ENCODE measurements around the gene TMEM42.

Gene TMEM42

DNA sequence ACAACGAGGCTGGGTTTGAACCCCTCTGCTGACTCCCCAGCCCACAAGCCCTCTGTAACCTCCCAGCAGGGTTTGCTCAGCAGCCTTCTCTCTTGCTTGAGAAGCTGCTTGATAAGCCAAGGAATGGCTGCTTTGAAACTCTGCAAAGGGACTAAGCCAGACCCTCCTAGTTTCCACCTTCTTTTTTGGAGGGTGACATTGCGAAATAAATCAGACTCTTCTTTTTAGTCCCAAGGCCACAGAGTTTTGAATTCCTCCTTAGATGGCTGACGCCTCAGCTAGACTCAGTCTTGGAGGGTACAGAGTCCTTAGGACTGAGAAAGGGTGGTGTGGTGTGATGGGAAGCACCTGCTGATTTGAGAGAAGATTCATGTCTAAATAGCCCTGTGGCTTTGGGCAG lies 13.9 kb downstream of the TMEM42 start:
- no peak for ATAC-seq
- no peak for TF ChIP-seq ZFP3 (CRISPR knock-in tag; IDR thresholded peaks at IDR 0.05)
- no peak for TF ChIP-seq ZNF70 (CRISPR knock-in tag; IDR thresholded peaks at IDR 0.05)
- TF ChIP-seq, protein P1, sequence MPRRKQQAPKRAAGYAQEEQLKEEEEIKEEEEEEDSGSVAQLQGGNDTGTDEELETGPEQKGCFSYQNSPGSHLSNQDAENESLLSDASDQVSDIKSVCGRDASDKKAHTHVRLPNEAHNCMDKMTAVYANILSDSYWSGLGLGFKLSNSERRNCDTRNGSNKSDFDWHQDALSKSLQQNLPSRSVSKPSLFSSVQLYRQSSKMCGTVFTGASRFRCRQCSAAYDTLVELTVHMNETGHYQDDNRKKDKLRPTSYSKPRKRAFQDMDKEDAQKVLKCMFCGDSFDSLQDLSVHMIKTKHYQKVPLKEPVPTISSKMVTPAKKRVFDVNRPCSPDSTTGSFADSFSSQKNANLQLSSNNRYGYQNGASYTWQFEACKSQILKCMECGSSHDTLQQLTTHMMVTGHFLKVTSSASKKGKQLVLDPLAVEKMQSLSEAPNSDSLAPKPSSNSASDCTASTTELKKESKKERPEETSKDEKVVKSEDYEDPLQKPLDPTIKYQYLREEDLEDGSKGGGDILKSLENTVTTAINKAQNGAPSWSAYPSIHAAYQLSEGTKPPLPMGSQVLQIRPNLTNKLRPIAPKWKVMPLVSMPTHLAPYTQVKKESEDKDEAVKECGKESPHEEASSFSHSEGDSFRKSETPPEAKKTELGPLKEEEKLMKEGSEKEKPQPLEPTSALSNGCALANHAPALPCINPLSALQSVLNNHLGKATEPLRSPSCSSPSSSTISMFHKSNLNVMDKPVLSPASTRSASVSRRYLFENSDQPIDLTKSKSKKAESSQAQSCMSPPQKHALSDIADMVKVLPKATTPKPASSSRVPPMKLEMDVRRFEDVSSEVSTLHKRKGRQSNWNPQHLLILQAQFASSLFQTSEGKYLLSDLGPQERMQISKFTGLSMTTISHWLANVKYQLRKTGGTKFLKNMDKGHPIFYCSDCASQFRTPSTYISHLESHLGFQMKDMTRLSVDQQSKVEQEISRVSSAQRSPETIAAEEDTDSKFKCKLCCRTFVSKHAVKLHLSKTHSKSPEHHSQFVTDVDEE (CRISPR knock-in tag; IDR thresholded peaks at IDR 0.05), result no peak
- TF ChIP-seq CSDC2 (CRISPR knock-in tag; IDR thresholded peaks at IDR 0.05), result no peak
- no peak for TF ChIP-seq ZNF8 (CRISPR knock-in tag; IDR thresholded peaks at IDR 0.05)
- no peak for TF ChIP-seq GLIS3 (CRISPR knock-in tag; IDR thresholded peaks at IDR 0.05)
- no peak for TF ChIP-seq ZC3H10 (CRISPR knock-in tag; IDR thresholded peaks at IDR 0.05)
- TF ChIP-seq BACH2 (CRISPR knock-in tag; IDR thresholded peaks at IDR 0.05; ENCODE audit: borderline replicate concordance), result no peak
- TF ChIP-seq, protein P2, sequence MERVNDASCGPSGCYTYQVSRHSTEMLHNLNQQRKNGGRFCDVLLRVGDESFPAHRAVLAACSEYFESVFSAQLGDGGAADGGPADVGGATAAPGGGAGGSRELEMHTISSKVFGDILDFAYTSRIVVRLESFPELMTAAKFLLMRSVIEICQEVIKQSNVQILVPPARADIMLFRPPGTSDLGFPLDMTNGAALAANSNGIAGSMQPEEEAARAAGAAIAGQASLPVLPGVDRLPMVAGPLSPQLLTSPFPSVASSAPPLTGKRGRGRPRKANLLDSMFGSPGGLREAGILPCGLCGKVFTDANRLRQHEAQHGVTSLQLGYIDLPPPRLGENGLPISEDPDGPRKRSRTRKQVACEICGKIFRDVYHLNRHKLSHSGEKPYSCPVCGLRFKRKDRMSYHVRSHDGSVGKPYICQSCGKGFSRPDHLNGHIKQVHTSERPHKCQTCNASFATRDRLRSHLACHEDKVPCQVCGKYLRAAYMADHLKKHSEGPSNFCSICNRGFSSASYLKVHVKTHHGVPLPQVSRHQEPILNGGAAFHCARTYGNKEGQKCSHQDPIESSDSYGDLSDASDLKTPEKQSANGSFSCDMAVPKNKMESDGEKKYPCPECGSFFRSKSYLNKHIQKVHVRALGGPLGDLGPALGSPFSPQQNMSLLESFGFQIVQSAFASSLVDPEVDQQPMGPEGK (CRISPR knock-in tag; IDR thresholded peaks at IDR 0.05; ENCODE audit: borderline replicate concordance), result no peak
- TF ChIP-seq TOX (CRISPR knock-in tag; IDR thresholded peaks at IDR 0.05; ENCODE audit: borderline replicate concordance), result no peak
- TF ChIP-seq, protein P3, sequence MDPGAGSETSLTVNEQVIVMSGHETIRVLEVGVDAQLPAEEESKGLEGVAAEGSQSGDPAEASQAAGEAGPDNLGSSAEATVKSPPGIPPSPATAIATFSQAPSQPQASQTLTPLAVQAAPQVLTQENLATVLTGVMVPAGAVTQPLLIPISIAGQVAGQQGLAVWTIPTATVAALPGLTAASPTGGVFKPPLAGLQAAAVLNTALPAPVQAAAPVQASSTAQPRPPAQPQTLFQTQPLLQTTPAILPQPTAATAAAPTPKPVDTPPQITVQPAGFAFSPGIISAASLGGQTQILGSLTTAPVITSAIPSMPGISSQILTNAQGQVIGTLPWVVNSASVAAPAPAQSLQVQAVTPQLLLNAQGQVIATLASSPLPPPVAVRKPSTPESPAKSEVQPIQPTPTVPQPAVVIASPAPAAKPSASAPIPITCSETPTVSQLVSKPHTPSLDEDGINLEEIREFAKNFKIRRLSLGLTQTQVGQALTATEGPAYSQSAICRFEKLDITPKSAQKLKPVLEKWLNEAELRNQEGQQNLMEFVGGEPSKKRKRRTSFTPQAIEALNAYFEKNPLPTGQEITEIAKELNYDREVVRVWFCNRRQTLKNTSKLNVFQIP (CRISPR knock-in tag; IDR thresholded peaks at IDR 0.05; ENCODE audit: borderline replicate concordance, low read depth), result no peak
- TF ChIP-seq PPARA (CRISPR knock-in tag; IDR thresholded peaks at IDR 0.05; ENCODE audit: borderline replicate concordance), result no peak
- no peak for TF ChIP-seq SNAI2 (CRISPR knock-in tag; IDR thresholded peaks at IDR 0.05)
- TF ChIP-seq, protein P4, sequence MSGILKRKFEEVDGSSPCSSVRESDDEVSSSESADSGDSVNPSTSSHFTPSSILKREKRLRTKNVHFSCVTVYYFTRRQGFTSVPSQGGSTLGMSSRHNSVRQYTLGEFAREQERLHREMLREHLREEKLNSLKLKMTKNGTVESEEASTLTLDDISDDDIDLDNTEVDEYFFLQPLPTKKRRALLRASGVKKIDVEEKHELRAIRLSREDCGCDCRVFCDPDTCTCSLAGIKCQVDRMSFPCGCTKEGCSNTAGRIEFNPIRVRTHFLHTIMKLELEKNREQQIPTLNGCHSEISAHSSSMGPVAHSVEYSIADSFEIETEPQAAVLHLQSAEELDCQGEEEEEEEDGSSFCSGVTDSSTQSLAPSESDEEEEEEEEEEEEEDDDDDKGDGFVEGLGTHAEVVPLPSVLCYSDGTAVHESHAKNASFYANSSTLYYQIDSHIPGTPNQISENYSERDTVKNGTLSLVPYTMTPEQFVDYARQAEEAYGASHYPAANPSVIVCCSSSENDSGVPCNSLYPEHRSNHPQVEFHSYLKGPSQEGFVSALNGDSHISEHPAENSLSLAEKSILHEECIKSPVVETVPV (CRISPR knock-in tag; IDR thresholded peaks at IDR 0.05), result no peak
- no peak for TF ChIP-seq ISL1 (CRISPR knock-in tag; IDR thresholded peaks at IDR 0.05)

DNA sequence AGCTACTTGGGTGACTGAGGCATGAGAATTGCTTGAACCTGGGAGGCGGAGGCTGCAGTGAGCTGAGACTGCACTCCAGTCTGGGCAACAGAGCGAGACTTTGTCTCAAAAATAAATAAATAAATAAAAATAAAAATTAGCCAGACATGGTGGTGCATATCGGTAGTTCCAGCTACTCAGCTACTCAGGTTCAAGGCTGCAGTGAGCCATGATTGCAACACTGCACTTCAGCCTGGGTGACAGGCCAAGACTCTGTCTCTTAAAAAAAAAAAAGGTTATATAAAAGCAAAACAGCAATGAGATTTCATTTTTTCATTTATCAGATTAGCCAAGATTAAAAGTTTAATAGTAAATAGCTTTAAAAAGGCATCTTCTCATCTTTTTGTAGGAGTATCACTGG lies 15.6 kb downstream of the TMEM42 start:
- TF ChIP-seq ESRRG (CRISPR knock-in tag; IDR thresholded peaks at IDR 0.05) (no peak), ARNTL (CRISPR knock-in tag; IDR thresholded peaks at IDR 0.05; ENCODE audit: borderline replicate concordance, low read depth) (no peak), TCF4 (CRISPR knock-in tag; IDR thresholded peaks at IDR 0.05; ENCODE audit: borderline replicate concordance) (no peak)
- TF ChIP-seq, protein P5, sequence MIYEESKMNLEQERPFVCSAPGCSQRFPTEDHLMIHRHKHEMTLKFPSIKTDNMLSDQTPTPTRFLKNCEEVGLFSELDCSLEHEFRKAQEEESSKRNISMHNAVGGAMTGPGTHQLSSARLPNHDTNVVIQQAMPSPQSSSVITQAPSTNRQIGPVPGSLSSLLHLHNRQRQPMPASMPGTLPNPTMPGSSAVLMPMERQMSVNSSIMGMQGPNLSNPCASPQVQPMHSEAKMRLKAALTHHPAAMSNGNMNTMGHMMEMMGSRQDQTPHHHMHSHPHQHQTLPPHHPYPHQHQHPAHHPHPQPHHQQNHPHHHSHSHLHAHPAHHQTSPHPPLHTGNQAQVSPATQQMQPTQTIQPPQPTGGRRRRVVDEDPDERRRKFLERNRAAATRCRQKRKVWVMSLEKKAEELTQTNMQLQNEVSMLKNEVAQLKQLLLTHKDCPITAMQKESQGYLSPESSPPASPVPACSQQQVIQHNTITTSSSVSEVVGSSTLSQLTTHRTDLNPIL (CRISPR knock-in tag; IDR thresholded peaks at IDR 0.05; ENCODE audit: low read depth), result no peak
- ATAC-seq, result no peak

DNA sequence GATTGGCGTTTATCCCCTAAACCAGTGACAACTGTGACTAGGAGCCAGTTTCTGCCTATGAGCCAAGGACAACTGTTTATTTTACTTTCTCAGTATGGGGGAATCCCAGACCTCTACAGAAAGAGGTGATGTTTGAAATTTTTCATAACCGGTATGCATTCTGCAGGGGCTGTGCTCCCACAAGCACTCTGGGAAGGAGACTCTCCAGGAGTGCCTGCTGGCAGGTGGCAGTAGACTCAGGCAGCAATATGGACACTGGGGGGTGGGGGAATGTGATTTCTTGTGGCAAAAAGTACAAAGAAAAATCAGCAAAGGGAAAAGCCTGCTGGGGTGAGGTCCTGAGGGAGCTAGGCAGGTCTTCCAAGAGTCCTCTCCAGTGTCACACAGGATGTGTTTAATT lies 18.6 kb downstream of the TMEM42 start:
- ATAC-seq, result no peak

More for the DNA sequence above, 18.6 kb downstream of the TMEM42 start:
- TF ChIP-seq, protein P4 (CRISPR knock-in tag; IDR thresholded peaks at IDR 0.05), result no peak

Data from SK-N-SH treated with all-trans-retinoic acid at 6 μM for 48 hours (cell line).